Measurements from ENCODE around the gene DNAAF8.
"Not testable (repeated sequence)": the region's sequence is repeated elsewhere in the genome, so short reads cannot be mapped to it uniquely, and the experiment has no call there.

The DNAAF8 gene

GRCh38 chr16:4728676-4729075, 5.7 kb upstream of the DNAAF8 start:
- Mint-ChIP-seq H3K9me3 (no peaks in the 10 kb centered on the region), H3K4me1 (peaks cover 5% of the 10 kb centered on the region), H3K27ac (no peak overlapping the region), H3K4me3 (no peak overlapping the region), H3K27me3 (no peaks in the 10 kb centered on the region), H3K36me3 (peaks cover 10% of the 10 kb centered on the region)
- no peak for DNase-seq (ENCODE audit: low spot score in 2 of 2)
- ATAC-seq (ENCODE audit: low read depth), result no peak

- no peaks in the 10 kb centered on the region for H3K9me3 Mint-ChIP-seq
- no peaks in the 10 kb centered on the region for H3K27me3 Mint-ChIP-seq
- ATAC-seq (ENCODE audit: low read depth), result no peak
- no peak overlapping the region for H3K4me3 Mint-ChIP-seq
- DNase-seq (ENCODE audit: low spot score in 2 of 2), result no peak
- H3K36me3 Mint-ChIP-seq, result peaks cover 9% of the 10 kb centered on the region
- H3K4me1 Mint-ChIP-seq, result peaks cover 5% of the 10 kb centered on the region
- no peak overlapping the region for H3K27ac Mint-ChIP-seq
Measured at GRCh38 chr16:4729876-4730275, 4.5 kb upstream of the DNAAF8 start.

- no peak overlapping the region for H3K27ac Mint-ChIP-seq
- H3K36me3 Mint-ChIP-seq, result peaks cover 6% of the 10 kb centered on the region
- ATAC-seq (ENCODE audit: low read depth), result no peak
- peaks cover 10% of the 10 kb centered on the region for H3K4me1 Mint-ChIP-seq
- peaks cover 6% of the 10 kb centered on the region for H3K27me3 Mint-ChIP-seq
- no peaks in the 10 kb centered on the region for H3K9me3 Mint-ChIP-seq
- peak overlapping the region; percentile 94 for H3K4me3 Mint-ChIP-seq
- DNase-seq (ENCODE audit: low spot score in 2 of 2), result no peak
Measured at GRCh38 chr16:4733211-4733742, 1.1 kb upstream of the DNAAF8 start.

GRCh38 chr16:4733747-4734062, 632 bp upstream of the DNAAF8 start:
- Mint-ChIP-seq H3K4me3 (peak overlapping the region; percentile 94), H3K36me3 (peaks cover 5% of the 10 kb centered on the region), H3K9me3 (no peaks in the 10 kb centered on the region), H3K4me1 (peaks cover 10% of the 10 kb centered on the region), H3K27me3 (peaks cover 6% of the 10 kb centered on the region), H3K27ac (no peak overlapping the region)
- ATAC-seq (ENCODE audit: low read depth) (peak; percentile 8), DNase-seq (ENCODE audit: low spot score in 2 of 2) (no peak)

GRCh38 chr16:4734730-4735535, 596 bp downstream of the DNAAF8 start:
- H3K27me3 Mint-ChIP-seq, result peaks cover 6% of the 10 kb centered on the region

GRCh38 chr16:4736546-4736945, 2.2 kb downstream of the DNAAF8 start:
- H3K27ac Mint-ChIP-seq, result no peak overlapping the region
- H3K4me1 Mint-ChIP-seq, result peaks cover 10% of the 10 kb centered on the region
- H3K27me3 Mint-ChIP-seq, result peaks cover 6% of the 10 kb centered on the region
- H3K4me3 Mint-ChIP-seq, result no peak overlapping the region
- no peaks in the 10 kb centered on the region for H3K9me3 Mint-ChIP-seq
- ATAC-seq (ENCODE audit: low read depth), result no peak
- no peaks in the 10 kb centered on the region for H3K36me3 Mint-ChIP-seq
- no peak for DNase-seq (ENCODE audit: low spot score in 2 of 2)

More at GRCh38 chr16:4734730-4735535, 596 bp downstream of the DNAAF8 start:
- peak overlapping the region; percentile 94 for H3K4me3 Mint-ChIP-seq
- DNase-seq (ENCODE audit: low spot score in 2 of 2) (peak; percentile 92), ATAC-seq (ENCODE audit: low read depth) (peak; percentile 78)
- no peaks in the 10 kb centered on the region for H3K9me3 Mint-ChIP-seq
- peaks cover 2% of the 10 kb centered on the region for H3K36me3 Mint-ChIP-seq
- H3K27ac Mint-ChIP-seq, result peak overlapping the region; percentile 89
- peaks cover 10% of the 10 kb centered on the region for H3K4me1 Mint-ChIP-seq

- Mint-ChIP-seq H3K27ac (no peak overlapping the region), H3K9me3 (no peaks in the 10 kb centered on the region), H3K4me3 (no peak overlapping the region), H3K4me1 (peaks cover 10% of the 10 kb centered on the region), H3K36me3 (no peaks in the 10 kb centered on the region), H3K27me3 (peaks cover 6% of the 10 kb centered on the region)
- DNase-seq (ENCODE audit: low spot score in 2 of 2), result no peak
- no peak for ATAC-seq (ENCODE audit: low read depth)
Measured at GRCh38 chr16:4737545-4737944, 3.2 kb downstream of the DNAAF8 start.

GRCh38 chr16:4738370-4738769, 4.0 kb downstream of the DNAAF8 start:
- H3K36me3 Mint-ChIP-seq; H3K4me3 Mint-ChIP-seq; H3K9me3 Mint-ChIP-seq; ATAC-seq (ENCODE audit: low read depth); DNase-seq (ENCODE audit: low spot score in 2 of 2); H3K4me1 Mint-ChIP-seq; H3K27me3 Mint-ChIP-seq; H3K27ac Mint-ChIP-seq: not testable (repeated sequence)

- H3K27me3 Mint-ChIP-seq, result peaks cover 4% of the 10 kb centered on the region
- H3K4me1 Mint-ChIP-seq, result peaks cover 13% of the 10 kb centered on the region
- no peaks in the 10 kb centered on the region for H3K36me3 Mint-ChIP-seq
- H3K4me3 Mint-ChIP-seq, result peak overlapping the region; percentile 67
- no peaks in the 10 kb centered on the region for H3K9me3 Mint-ChIP-seq
- no peak for DNase-seq (ENCODE audit: low spot score in 2 of 2)
- no peak overlapping the region for H3K27ac Mint-ChIP-seq
- ATAC-seq (ENCODE audit: low read depth), result no peak
Measured at GRCh38 chr16:4743226-4743878, 9.0 kb downstream of the DNAAF8 start.

GRCh38 chr16:4744555-4745273, 10.4 kb downstream of the DNAAF8 start:
- Mint-ChIP-seq H3K27ac (no peak overlapping the region), H3K9me3 (no peaks in the 10 kb centered on the region), H3K4me3 (no peak overlapping the region), H3K27me3 (peaks cover 4% of the 10 kb centered on the region), H3K4me1 (peaks cover 13% of the 10 kb centered on the region), H3K36me3 (no peaks in the 10 kb centered on the region)
- ATAC-seq (ENCODE audit: low read depth), result peak; percentile 41
- DNase-seq (ENCODE audit: low spot score in 2 of 2), result no peak

- Mint-ChIP-seq H3K4me1 (peaks cover 13% of the 10 kb centered on the region), H3K27ac (no peak overlapping the region), H3K27me3 (peaks cover 4% of the 10 kb centered on the region), H3K36me3 (no peaks in the 10 kb centered on the region), H3K4me3 (no peak overlapping the region), H3K9me3 (no peaks in the 10 kb centered on the region)
- no peak for DNase-seq (ENCODE audit: low spot score in 2 of 2)
- ATAC-seq (ENCODE audit: low read depth), result no peak
Measured at GRCh38 chr16:4745274-4745569, 10.9 kb downstream of the DNAAF8 start.

- H3K4me1 Mint-ChIP-seq, result peaks cover 13% of the 10 kb centered on the region
- H3K27ac Mint-ChIP-seq, result no peak overlapping the region
- H3K27me3 Mint-ChIP-seq, result peaks cover 4% of the 10 kb centered on the region
- ATAC-seq (ENCODE audit: low read depth), result no peak
- H3K36me3 Mint-ChIP-seq, result no peaks in the 10 kb centered on the region
- H3K4me3 Mint-ChIP-seq, result no peak overlapping the region
- H3K9me3 Mint-ChIP-seq, result no peaks in the 10 kb centered on the region
- no peak for DNase-seq (ENCODE audit: low spot score in 2 of 2)
Measured at GRCh38 chr16:4746215-4746614, 11.9 kb downstream of the DNAAF8 start.

GRCh38 chr16:4746991-4747574, 12.7 kb downstream of the DNAAF8 start:
- Mint-ChIP-seq H3K9me3 (no peaks in the 10 kb centered on the region), H3K36me3 (no peaks in the 10 kb centered on the region), H3K4me3 (no peak overlapping the region), H3K27me3 (peaks cover 4% of the 10 kb centered on the region), H3K4me1 (peaks cover 13% of the 10 kb centered on the region), H3K27ac (no peak overlapping the region)
- no peak for DNase-seq (ENCODE audit: low spot score in 2 of 2)
- no peak for ATAC-seq (ENCODE audit: low read depth)

All from memory B cell (primary cell).